ENCODE data around the gene PSPH. TPM values are rescaled to one million over a fixed set of nuclear protein-coding genes. Genes with fewer than 3 reads are reported as not detected.

Gene PSPH
- total and polyA plus RNA-seq, 10 of the 15 experiments (the other 5 are each of a cell fraction or from before 2014, with no cell fraction given): 5.2 to 36.4 (median 23.9) TPM

DNA sequence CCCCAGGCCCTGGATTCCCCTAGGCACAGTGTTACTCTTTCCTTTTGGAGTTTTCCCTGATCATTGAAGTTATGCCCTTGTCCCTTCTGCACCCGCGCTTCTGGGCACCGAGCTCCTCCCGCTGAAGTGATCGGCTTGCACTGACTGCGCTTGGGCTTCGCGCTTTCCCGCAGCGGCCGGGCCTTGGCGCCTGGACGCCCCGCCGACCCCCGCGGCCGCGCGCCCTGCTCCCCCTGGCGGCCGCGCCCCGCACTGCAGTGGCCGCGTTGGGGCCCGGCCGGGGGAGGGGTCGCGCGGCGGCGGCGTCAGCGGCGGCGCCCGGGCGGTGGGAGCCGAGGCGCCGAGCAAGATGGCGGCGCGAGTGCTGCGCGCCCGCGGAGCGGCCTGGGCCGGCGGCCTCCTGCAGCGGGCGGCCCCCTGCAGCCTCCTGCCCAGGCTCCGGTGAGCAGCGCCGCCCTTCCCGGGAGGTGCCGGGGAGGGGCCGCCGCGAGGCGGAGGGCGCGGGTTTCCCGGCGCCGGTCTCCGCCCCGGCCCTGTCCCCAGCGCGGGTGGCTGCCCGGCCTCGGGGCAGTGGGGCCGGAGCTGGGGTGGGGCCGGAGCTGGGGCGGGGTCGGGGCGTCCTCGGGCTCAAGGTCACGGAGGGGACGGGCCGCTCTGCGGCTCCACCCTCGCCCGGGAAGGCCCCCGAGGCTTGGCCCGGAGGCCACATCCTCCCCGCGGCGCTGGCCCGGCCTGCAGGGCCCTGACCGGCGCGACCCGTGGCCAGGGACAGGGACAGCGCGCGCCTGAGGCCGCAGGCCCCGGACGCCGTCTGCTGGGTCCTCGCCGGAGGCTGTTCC lies 86.8 kb downstream of the PSPH start, which contains the start of gene NIPSNAP2 (continued):
- 0 out of 2 replicates have a peak, but pooled peaks have one; percentile 27 for TF ChIP-seq ZSCAN29 (IDR thresholded peaks at IDR 0.05)
- no peak for TF ChIP-seq SUZ12 (IDR thresholded peaks at IDR 0.05; ENCODE audit: unreplicated experiment)
- TF ChIP-seq NR2F1 (conservative IDR thresholded peaks at IDR 0.05): peak; percentile 77
- TF ChIP-seq GATAD2B (conservative IDR thresholded peaks at IDR 0.05; ENCODE audit: low read depth): peak; percentile 85
- peak; percentile 74 for TF ChIP-seq CREB1 (IDR thresholded peaks at IDR 0.05; ENCODE audit: low read depth)
- TF ChIP-seq, protein P1, sequence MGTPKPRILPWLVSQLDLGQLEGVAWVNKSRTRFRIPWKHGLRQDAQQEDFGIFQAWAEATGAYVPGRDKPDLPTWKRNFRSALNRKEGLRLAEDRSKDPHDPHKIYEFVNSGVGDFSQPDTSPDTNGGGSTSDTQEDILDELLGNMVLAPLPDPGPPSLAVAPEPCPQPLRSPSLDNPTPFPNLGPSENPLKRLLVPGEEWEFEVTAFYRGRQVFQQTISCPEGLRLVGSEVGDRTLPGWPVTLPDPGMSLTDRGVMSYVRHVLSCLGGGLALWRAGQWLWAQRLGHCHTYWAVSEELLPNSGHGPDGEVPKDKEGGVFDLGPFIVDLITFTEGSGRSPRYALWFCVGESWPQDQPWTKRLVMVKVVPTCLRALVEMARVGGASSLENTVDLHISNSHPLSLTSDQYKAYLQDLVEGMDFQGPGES (IDR thresholded peaks at IDR 0.05): no peak
- TF ChIP-seq EGR1 (IDR thresholded peaks at IDR 0.05; ENCODE audit: borderline replicate concordance in 1 of 2, low read depth in 2 of 2, low read length in 2 of 2): no peak
- no peak for TF ChIP-seq EED (IDR thresholded peaks at IDR 0.05; ENCODE audit: low read depth)
- peak; percentile 84 for TF ChIP-seq POLR2A (IDR thresholded peaks at IDR 0.05; ENCODE audit: low read depth, low read length)
- TF ChIP-seq, protein P2, sequence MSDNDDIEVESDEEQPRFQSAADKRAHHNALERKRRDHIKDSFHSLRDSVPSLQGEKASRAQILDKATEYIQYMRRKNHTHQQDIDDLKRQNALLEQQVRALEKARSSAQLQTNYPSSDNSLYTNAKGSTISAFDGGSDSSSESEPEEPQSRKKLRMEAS (IDR thresholded peaks at IDR 0.05; ENCODE audit: low read depth, low read length): 0 out of 2 replicates have a peak, but pooled peaks have one; percentile 39
- TF ChIP-seq, protein P3, sequence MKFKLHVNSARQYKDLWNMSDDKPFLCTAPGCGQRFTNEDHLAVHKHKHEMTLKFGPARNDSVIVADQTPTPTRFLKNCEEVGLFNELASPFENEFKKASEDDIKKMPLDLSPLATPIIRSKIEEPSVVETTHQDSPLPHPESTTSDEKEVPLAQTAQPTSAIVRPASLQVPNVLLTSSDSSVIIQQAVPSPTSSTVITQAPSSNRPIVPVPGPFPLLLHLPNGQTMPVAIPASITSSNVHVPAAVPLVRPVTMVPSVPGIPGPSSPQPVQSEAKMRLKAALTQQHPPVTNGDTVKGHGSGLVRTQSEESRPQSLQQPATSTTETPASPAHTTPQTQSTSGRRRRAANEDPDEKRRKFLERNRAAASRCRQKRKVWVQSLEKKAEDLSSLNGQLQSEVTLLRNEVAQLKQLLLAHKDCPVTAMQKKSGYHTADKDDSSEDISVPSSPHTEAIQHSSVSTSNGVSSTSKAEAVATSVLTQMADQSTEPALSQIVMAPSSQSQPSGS (IDR thresholded peaks at IDR 0.05; ENCODE audit: low read length): no peak
- TF ChIP-seq IKZF1 (conservative IDR thresholded peaks at IDR 0.05): peak; percentile 64
- TF ChIP-seq YY1 (IDR thresholded peaks at IDR 0.05; ENCODE audit: low read depth, low read length): peak; percentile 94
- TF ChIP-seq MYB (IDR thresholded peaks at IDR 0.05; ENCODE audit: borderline replicate concordance, low read depth, low read length): no peak
- peak; percentile 40; the same call in 1 of the 2 replicates for TF ChIP-seq POLR2AphosphoS5 (IDR thresholded peaks at IDR 0.05; ENCODE audit: low read length)
- TF ChIP-seq TAF1 (IDR thresholded peaks at IDR 0.05; ENCODE audit: borderline replicate concordance, low read depth, low read length): peak; percentile 74; the same call in 1 of the 2 replicates
- TF ChIP-seq TCF12 (IDR thresholded peaks at IDR 0.05; ENCODE audit: low read depth, low read length): 0 out of 2 replicates have a peak, but pooled peaks have one; percentile 11
- peak; percentile 78 for TF ChIP-seq RAD21 (IDR thresholded peaks at IDR 0.05; ENCODE audit: insufficient read depth, low read depth, low read length)
- TF ChIP-seq HDAC2 (IDR thresholded peaks at IDR 0.05): no peak
- peak; percentile 25 for TF ChIP-seq NR2C1 (IDR thresholded peaks at IDR 0.05)
- TF ChIP-seq RUNX3 (IDR thresholded peaks at IDR 0.05; ENCODE audit: low read length): peak; percentile 16; the same call in 1 of the 2 replicates
- TF ChIP-seq SMARCA5 (IDR thresholded peaks at IDR 0.05): peak; percentile 97
- no peak for TF ChIP-seq SIN3A (IDR thresholded peaks at IDR 0.05; ENCODE audit: low read depth, low read length)
- peak in 1 of 2 experiments; percentile 64; a peak in 1 of 4 replicates for TF ChIP-seq SRF (IDR thresholded peaks at IDR 0.05; ENCODE audit: low read depth in 2 of 2, low read length in 2 of 2)
- TF ChIP-seq, protein P4, sequence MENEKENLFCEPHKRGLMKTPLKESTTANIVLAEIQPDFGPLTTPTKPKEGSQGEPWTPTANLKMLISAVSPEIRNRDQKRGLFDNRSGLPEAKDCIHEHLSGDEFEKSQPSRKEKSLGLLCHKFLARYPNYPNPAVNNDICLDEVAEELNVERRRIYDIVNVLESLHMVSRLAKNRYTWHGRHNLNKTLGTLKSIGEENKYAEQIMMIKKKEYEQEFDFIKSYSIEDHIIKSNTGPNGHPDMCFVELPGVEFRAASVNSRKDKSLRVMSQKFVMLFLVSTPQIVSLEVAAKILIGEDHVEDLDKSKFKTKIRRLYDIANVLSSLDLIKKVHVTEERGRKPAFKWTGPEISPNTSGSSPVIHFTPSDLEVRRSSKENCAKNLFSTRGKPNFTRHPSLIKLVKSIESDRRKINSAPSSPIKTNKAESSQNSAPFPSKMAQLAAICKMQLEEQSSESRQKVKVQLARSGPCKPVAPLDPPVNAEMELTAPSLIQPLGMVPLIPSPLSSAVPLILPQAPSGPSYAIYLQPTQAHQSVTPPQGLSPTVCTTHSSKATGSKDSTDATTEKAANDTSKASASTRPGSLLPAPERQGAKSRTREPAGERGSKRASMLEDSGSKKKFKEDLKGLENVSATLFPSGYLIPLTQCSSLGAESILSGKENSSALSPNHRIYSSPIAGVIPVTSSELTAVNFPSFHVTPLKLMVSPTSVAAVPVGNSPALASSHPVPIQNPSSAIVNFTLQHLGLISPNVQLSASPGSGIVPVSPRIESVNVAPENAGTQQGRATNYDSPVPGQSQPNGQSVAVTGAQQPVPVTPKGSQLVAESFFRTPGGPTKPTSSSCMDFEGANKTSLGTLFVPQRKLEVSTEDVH (IDR thresholded peaks at IDR 0.05; ENCODE audit: low read depth, partially characterized antibody): no peak
- TF ChIP-seq SP1 (IDR thresholded peaks at IDR 0.05; ENCODE audit: low read depth, low read length): peak; percentile 20

All from GM12878 (cell line).